ENCODE data around the gene TSHR.

DNA sequence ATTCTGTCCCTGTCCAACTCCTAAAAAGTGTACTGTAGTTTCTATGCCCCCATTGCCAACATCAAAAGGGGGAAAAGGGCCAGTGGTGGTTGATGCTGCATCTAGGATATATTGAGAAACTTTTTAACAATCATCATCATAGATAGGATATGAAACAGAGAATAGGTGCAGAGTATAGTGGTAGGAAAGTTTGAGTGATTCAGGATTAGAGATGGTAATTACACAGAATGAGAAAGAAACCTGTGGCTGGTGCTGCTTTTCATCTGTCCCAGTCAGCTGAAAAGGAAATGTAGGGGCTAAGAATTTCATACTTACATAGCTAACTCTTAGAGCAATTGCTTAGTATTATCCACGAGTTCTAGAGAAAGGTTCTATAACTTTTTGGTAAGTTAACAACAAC lies 197.8 kb downstream of the TSHR start:
- TF ChIP-seq, protein P1, sequence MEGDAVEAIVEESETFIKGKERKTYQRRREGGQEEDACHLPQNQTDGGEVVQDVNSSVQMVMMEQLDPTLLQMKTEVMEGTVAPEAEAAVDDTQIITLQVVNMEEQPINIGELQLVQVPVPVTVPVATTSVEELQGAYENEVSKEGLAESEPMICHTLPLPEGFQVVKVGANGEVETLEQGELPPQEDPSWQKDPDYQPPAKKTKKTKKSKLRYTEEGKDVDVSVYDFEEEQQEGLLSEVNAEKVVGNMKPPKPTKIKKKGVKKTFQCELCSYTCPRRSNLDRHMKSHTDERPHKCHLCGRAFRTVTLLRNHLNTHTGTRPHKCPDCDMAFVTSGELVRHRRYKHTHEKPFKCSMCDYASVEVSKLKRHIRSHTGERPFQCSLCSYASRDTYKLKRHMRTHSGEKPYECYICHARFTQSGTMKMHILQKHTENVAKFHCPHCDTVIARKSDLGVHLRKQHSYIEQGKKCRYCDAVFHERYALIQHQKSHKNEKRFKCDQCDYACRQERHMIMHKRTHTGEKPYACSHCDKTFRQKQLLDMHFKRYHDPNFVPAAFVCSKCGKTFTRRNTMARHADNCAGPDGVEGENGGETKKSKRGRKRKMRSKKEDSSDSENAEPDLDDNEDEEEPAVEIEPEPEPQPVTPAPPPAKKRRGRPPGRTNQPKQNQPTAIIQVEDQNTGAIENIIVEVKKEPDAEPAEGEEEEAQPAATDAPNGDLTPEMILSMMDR (conservative IDR thresholded peaks at IDR 0.05; ENCODE audit: low read length): no peak
- TF ChIP-seq EZH2phosphoT487 (IDR thresholded peaks at IDR 0.05; ENCODE audit: borderline replicate concordance, low read depth, low read length): no peak

All from OCI-LY7 (cell line).